GM12878 (cell line): ENCODE data around the gene SNAP29. TPM values are rescaled to one million over a fixed set of nuclear protein-coding genes. Genes with fewer than 3 reads are reported as not detected.

Experiments used
- ATAC-seq: fragments of 200-7000 bp; cut with Tn5 transposase; 3 replicates; pipeline ENCODE4 v1.9.1; 2020; ENCODE audit warnings: mild to moderate bottlenecking, moderate library complexity
- BruUV-seq: library from RNA; stranded (reverse); fragments of 400-500 nt; replicated peaks from 2 replicates; lab custom pipeline; 2021; lab: Mats Ljungman, UMichigan
- CTCF ChIA-PET: fragments of 300-600 bp; sonication (Branson Sonifier 250); formaldehyde crosslinking; extraction: SDS; loops from one replicate; lab custom pipeline; 2021; ENCODE audit warnings: inconsistent platforms; lab: Yijun Ruan, JAX
- POLR2A ChIA-PET: fragments of 350-600 bp; formaldehyde crosslinking; extraction: SDS; loops from one replicate; lab custom pipeline; 2021; ENCODE audit warnings: inconsistent platforms; lab: Charles Lee
- RAD21 ChIA-PET: fragments of 300-600 bp; sonication (Branson Sonifier 250); formaldehyde crosslinking; loops from one replicate; lab custom pipeline; 2023; ENCODE audit warnings: antibody characterized with exemption; ENCODE audit not compliant: unreplicated experiment; lab: Charles Lee
- SMC1A ChIA-PET: fragments of 300-600 bp; sonication (Branson Sonifier 250); formaldehyde crosslinking; loops from one replicate; lab custom pipeline; 2023; ENCODE audit not compliant: unreplicated experiment, uncharacterized antibody; lab: Charles Lee
- DNase-seq: peaks from one replicate; pipeline ENCODE4 v3.0.0-alpha.2; 2011; ENCODE audit warnings: low read depth, low spot score
- FAIRE-seq: peaks from 3 replicates; lab custom pipeline; 2011; peaks lifted over from hg19 to GRCh38; lab: Jason Lieb, UNC
- H2AFZ ChIP-seq: 2 replicates; pipeline ENCODE4 v1.6.0; 2011; ENCODE audit warnings: low read depth, low read length, control low read depth; ENCODE audit not compliant: control insufficient read depth
- H3K27ac ChIP-seq: 2 replicates; pipeline ENCODE4 v1.5.1; 2011; ENCODE audit warnings: control low read depth; ENCODE audit not compliant: control insufficient read depth, insufficient read depth
- H3K27me3 ChIP-seq, 2 experiments: replicated peaks in 1 of 2; 2 replicates each; pipeline versions ENCODE4 v1.6.0 to v1.6.1; 2011; ENCODE audit warnings: low read length in 1 of 2; ENCODE audit not compliant: control insufficient read depth in 2 of 2, insufficient read depth in 2 of 2
- H3K36me3 ChIP-seq, 2 experiments: 2 replicates each; pipeline ENCODE4 v1.5.1; 2011; ENCODE audit warnings: low read length in 1 of 2; ENCODE audit not compliant: control insufficient read depth in 2 of 2, insufficient read depth in 2 of 2
- H3K4me1 ChIP-seq: 2 replicates; pipeline ENCODE4 v1.6.1; 2011; ENCODE audit warnings: mild to moderate bottlenecking, low read length, moderate library complexity, mixed read lengths; ENCODE audit not compliant: control insufficient read depth, insufficient read depth
- H3K4me2 ChIP-seq: 2 replicates; pipeline ENCODE4 v1.6.0; 2011; ENCODE audit warnings: control low read depth; ENCODE audit not compliant: control insufficient read depth, insufficient read depth
- H3K4me3 ChIP-seq: fragments of 200-600 bp; sonication (generic); 2 replicates; pipeline ENCODE4 v1.5.1; 2016
- H3K79me2 ChIP-seq: 2 replicates; pipeline ENCODE4 v1.6.0; 2011; ENCODE audit warnings: low read length; ENCODE audit not compliant: control insufficient read depth, insufficient read depth
- H3K9ac ChIP-seq: 2 replicates; pipeline ENCODE4 v1.8.0; 2011; ENCODE audit warnings: low read length, control low read depth, mixed read lengths; ENCODE audit not compliant: control insufficient read depth, insufficient read depth
- H3K9me3 ChIP-seq: replicated peaks from 3 replicates; pipeline ENCODE4 v1.5.1; 2011; ENCODE audit warnings: mild to moderate bottlenecking, low read length; ENCODE audit not compliant: control insufficient read depth, insufficient read depth
- H4K20me1 ChIP-seq: 2 replicates; pipeline ENCODE4 v1.6.0; 2011; ENCODE audit not compliant: control insufficient read depth, insufficient read depth
- ASH2L ChIP-seq: fragments of 300-600, 200-600 bp; sonication (generic); IDR thresholded peaks from 2 replicates; pipeline ENCODE4 v1.6.1; 2017; ENCODE audit warnings: low read depth, mild to moderate bottlenecking, borderline replicate concordance
- CBX3 ChIP-seq: fragments of 200-600 bp; sonication (generic); IDR thresholded peaks from 2 replicates; pipeline ENCODE4 v1.6.1; 2016; ENCODE audit warnings: low read depth, borderline replicate concordance
- CBX5 ChIP-seq: sonication (generic); IDR thresholded peaks from 2 replicates; pipeline ENCODE4 v1.6.1; 2016; ENCODE audit warnings: low read depth, moderate library complexity, mild to moderate bottlenecking, inconsistent platforms
- IKZF2 ChIP-seq, 2 experiments: fragments of 450-650 bp; IDR thresholded peaks; 2 replicates each; pipeline ENCODE4 v1.6.1; 2017; ENCODE audit warnings: mild to moderate bottlenecking in 2 of 2, moderate library complexity in 2 of 2
- MEF2B ChIP-seq: fragments of 450-650 bp; IDR thresholded peaks from 2 replicates; pipeline ENCODE4 v1.6.1; 2018; ENCODE audit warnings: mild to moderate bottlenecking, moderate library complexity; ENCODE audit not compliant: partially characterized antibody, poor library complexity, severe bottlenecking
- NFYA ChIP-seq: IDR thresholded peaks from 2 replicates; pipeline ENCODE4 v1.6.1; 2011; ENCODE audit warnings: low read depth, mild to moderate bottlenecking, low read length, improper control_type of control experiment, borderline replicate concordance
- PML ChIP-seq: IDR thresholded peaks from 2 replicates; pipeline ENCODE4 v1.6.1; 2012; ENCODE audit warnings: low read length, inconsistent platforms
- RCOR1 ChIP-seq: conservative IDR thresholded peaks from 2 replicates; pipeline ENCODE4 v1.6.1; 2012; ENCODE audit warnings: low read depth, low read length, improper control_type of control experiment
- TARDBP ChIP-seq: IDR thresholded peaks from 2 replicates; pipeline ENCODE4 v1.6.1; 2016; ENCODE audit warnings: borderline replicate concordance
- WGBS: methylation state at CpG from one replicate; pipeline ENCODE4 v1.1.6; 2016; ENCODE audit warnings: low lambda C conversion rate; ENCODE audit not compliant: insufficient replicate concordance, insufficient coverage; ENCODE audit errors: missing lambda C conversion rate; 5-methylcytosine and 5-hydroxymethylcytosine counted together
- in situ Hi-C: fragments of 300-500 bp; cut with MboI; formaldehyde crosslinking; loops from 9 replicates; pipeline ENCODE4 v1.14.3; 2018; ENCODE audit warnings: mixed read lengths
- intact Hi-C: fragments of 100-400 bp; cut with micrococcal nuclease; formaldehyde crosslinking; loops from one replicate; pipeline ENCODE4 v1.14.2; 2022; ENCODE audit not compliant: unreplicated experiment
- polyA plus RNA-seq, 11 experiments: library from polyadenylated mRNA; depleted of rRNA in 4 of 11; unstranded in 6 of 11; stranded (reverse) in 5 of 11; fragments of >200 nt; fragmentation: Nextera tagmentation in 4 of 11; fragmentation: Illumina TruSeq in 1 of 11; extraction: Ambion mirVana in 4 of 11; extraction: Trizol in 1 of 11; gene quantifications; 1 replicate in 1 of 11; 2 replicates in 10 of 11; pipeline versions ENCODE4 v1.2.1 to v1.2.3, GENCODE V29; 2011 to 2016; ENCODE audit warnings: inconsistent platforms in 2 of 11, missing spikeins in 2 of 11, low read depth in 1 of 11
- total RNA-seq, 4 experiments: library from RNA; depleted of rRNA in 3 of 4; stranded (reverse); fragments of >200 nt in 3 of 4; fragmentation: Illumina TruSeq in 1 of 4; extraction: Trizol in 1 of 4; gene quantifications; 2 replicates each; pipeline versions ENCODE4 v1.2.1 to v1.2.3, GENCODE V29; 2013 to 2021
- TF ChIP-seq, protein P1 (sequence below): fragments of 450-650 bp; formaldehyde crosslinking; IDR thresholded peaks from 2 replicates; pipeline ENCODE4 v1.4.0; 2020; ENCODE audit warnings: mild to moderate bottlenecking, moderate library complexity

Gene SNAP29
- total and polyA plus RNA-seq, 10 of the 15 experiments (the other 5 are each of a cell fraction or from before 2014, with no cell fraction given), result 4.7 to 45.7 (median 27.9) TPM

DNA sequence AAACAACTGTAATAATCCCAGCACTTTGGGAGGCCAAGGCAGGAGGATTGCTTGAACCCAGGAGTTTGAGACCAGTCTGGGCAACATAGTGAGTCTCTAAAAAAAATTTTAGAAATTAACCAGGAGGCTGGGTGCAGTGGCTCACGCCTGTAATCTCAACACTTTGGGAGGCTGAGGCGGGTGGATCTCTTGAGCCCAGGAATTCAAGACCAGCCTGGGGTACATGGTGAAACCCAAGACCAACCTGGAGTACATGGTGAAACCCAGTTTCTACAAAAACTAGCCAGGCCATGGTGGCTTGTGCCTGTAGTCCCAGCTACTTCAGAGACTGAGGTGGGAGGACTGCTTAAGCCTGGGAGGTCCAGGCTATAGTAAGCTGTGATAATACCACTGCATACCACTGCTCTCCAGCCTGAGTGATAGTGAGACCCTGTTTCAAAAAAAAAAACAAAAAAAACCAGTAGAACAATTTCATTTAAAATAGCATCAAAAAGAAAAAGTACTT lies 11.4 kb upstream of the SNAP29 start:
- POLR2A ChIA-PET, result interaction anchor here (0.7 kb wide), 1 partner anchor 12 kb away, joined by 4 read pairs; no protein-coding TSS in a partner anchor
- 100% methylated on average over 2 of the region's 2 CpGs for WGBS
- CTCF ChIA-PET, result no interaction called here

DNA sequence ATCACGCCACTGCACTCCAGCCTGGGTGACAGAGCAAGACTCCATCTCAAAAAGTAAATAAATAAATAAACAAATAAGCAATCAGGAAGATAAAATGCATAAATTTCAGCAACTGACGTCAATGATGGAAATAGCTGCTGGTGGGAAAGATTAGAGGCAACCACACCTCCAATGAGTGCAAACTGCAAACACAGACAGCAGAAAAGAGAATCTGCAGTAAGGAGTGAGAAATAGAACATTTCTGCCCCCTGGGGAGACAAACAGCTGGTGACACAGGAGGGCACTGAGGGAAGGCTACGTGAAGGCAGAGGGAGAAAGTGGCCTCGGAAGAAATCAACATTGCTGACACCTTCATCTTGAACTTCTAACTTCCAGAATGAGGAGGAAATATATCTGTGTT lies 6.7 kb upstream of the SNAP29 start:
- Histone ChIP-seq H2AFZ (no peak overlapping the region), H3K36me3 (no peaks in the 10 kb centered on the region; a peak in 1 of 4 replicates), H3K9ac (no peak overlapping the region), H4K20me1 (no peaks in the 10 kb centered on the region; the same call in 1 of the 2 replicates), H3K9me3 (no peaks in the 10 kb centered on the region), H3K79me2 (peaks cover 47% of the 10 kb centered on the region), H3K4me3 (no peak overlapping the region), H3K4me2 (peak overlapping the region; percentile 4; the same call in 1 of the 2 replicates), H3K4me1 (peaks cover 2% of the 10 kb centered on the region), H3K27ac (no peak overlapping the region), H3K27me3 (no peaks in the 10 kb centered on the region)
- ChIA-PET POLR2A (no interaction called here), RAD21 (no interaction called here), SMC1A (no interaction called here), CTCF (no interaction called here)
- WGBS, result 63% methylated on average over 4 of the region's 4 CpGs
- FAIRE-seq, result no peak
- in situ Hi-C loops, result no loop called here
- TF ChIP-seq, protein P1, sequence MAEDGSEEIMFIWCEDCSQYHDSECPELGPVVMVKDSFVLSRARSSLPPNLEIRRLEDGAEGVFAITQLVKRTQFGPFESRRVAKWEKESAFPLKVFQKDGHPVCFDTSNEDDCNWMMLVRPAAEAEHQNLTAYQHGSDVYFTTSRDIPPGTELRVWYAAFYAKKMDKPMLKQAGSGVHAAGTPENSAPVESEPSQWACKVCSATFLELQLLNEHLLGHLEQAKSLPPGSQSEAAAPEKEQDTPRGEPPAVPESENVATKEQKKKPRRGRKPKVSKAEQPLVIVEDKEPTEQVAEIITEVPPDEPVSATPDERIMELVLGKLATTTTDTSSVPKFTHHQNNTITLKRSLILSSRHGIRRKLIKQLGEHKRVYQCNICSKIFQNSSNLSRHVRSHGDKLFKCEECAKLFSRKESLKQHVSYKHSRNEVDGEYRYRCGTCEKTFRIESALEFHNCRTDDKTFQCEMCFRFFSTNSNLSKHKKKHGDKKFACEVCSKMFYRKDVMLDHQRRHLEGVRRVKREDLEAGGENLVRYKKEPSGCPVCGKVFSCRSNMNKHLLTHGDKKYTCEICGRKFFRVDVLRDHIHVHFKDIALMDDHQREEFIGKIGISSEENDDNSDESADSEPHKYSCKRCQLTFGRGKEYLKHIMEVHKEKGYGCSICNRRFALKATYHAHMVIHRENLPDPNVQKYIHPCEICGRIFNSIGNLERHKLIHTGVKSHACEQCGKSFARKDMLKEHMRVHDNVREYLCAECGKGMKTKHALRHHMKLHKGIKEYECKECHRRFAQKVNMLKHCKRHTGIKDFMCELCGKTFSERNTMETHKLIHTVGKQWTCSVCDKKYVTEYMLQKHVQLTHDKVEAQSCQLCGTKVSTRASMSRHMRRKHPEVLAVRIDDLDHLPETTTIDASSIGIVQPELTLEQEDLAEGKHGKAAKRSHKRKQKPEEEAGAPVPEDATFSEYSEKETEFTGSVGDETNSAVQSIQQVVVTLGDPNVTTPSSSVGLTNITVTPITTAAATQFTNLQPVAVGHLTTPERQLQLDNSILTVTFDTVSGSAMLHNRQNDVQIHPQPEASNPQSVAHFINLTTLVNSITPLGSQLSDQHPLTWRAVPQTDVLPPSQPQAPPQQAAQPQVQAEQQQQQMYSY (CRISPR knock-in tag), result no peak
- no peak for TF ChIP-seq PML
- TF ChIP-seq IKZF2 (IDR thresholded peaks at IDR 0.05), result no peak
- TF ChIP-seq TARDBP, result no peak
- TF ChIP-seq CBX5, result no peak
- no peak for TF ChIP-seq NFYA
- no peak for TF ChIP-seq ASH2L
- BruUV-seq, result no TSS peak
- peak; percentile 34; the same call in 2 of the 3 replicates for ATAC-seq
- intact Hi-C loops, result no loop called here
- DNase-seq, result no peak

More for the DNA sequence above, 11.4 kb upstream of the SNAP29 start:
- Histone ChIP-seq H3K9me3 (no peaks in the 10 kb centered on the region), H3K36me3 (no peaks in the 10 kb centered on the region; a peak in 1 of 4 replicates), H3K4me1 (no peaks in the 10 kb centered on the region), H3K4me2 (no peak overlapping the region), H3K9ac (no peak overlapping the region), H4K20me1 (no peaks in the 10 kb centered on the region; the same call in 1 of the 2 replicates), H2AFZ (no peak overlapping the region), H3K27ac (no peak overlapping the region), H3K27me3 (no peaks in the 10 kb centered on the region), H3K4me3 (no peak overlapping the region), H3K79me2 (peaks cover 20% of the 10 kb centered on the region)
- BruUV-seq, result no TSS peak
- ChIA-PET RAD21 (no interaction called here), SMC1A (no interaction called here)
- FAIRE-seq, result no peak
- no peak for ATAC-seq
- in situ Hi-C loops, result no loop called here
- no peak for DNase-seq
- TF ChIP-seq MEF2B (no peak), CBX3 (no peak), RCOR1 (no peak)
- intact Hi-C loops, result no loop called here
